GM18867 (cell line): ENCODE data around the gene SMARCA2.

Experiments
- ATAC-seq: cut with Tn5 transposase; IDR thresholded peaks from one replicate; pipeline ENCODE4 v1.9.1; 2021; ENCODE audit warnings: mild to moderate bottlenecking, moderate library complexity; ENCODE audit not compliant: unreplicated experiment

The SMARCA2 gene

GRCh38 chr9:2199999-2200796, 185.1 kb downstream of the SMARCA2 start:
- ATAC-seq, result no peak

- no peak for ATAC-seq
Observed at GRCh38 chr9:2208465-2208864, 193.3 kb downstream of the SMARCA2 start.

GRCh38 chr9:2208991-2209390, 193.8 kb downstream of the SMARCA2 start:
- ATAC-seq, result no peak

GRCh38 chr9:2209400-2209799, 194.3 kb downstream of the SMARCA2 start:
- ATAC-seq, result no peak

GRCh38 chr9:2210201-2210600, 195.1 kb downstream of the SMARCA2 start:
- ATAC-seq, result no peak

- ATAC-seq, result no peak
Observed at GRCh38 chr9:2213830-2214468, 198.8 kb downstream of the SMARCA2 start.

GRCh38 chr9:2214707-2215106, 199.6 kb downstream of the SMARCA2 start:
- ATAC-seq, result no peak

- ATAC-seq, result no peak
Observed at GRCh38 chr9:2215921-2216441, 200.8 kb downstream of the SMARCA2 start.

GRCh38 chr9:2216591-2216990, 201.4 kb downstream of the SMARCA2 start:
- ATAC-seq, result no peak

GRCh38 chr9:2217540-2217939, 202.4 kb downstream of the SMARCA2 start:
- no peak for ATAC-seq

GRCh38 chr9:2220036-2220435, 204.9 kb downstream of the SMARCA2 start:
- no peak for ATAC-seq

- no peak for ATAC-seq
Observed at GRCh38 chr9:2227144-2227867, 212.2 kb downstream of the SMARCA2 start.

GRCh38 chr9:2228132-2228531, 213.0 kb downstream of the SMARCA2 start:
- ATAC-seq, result no peak

GRCh38 chr9:2228641-2229040, 213.5 kb downstream of the SMARCA2 start:
- no peak for ATAC-seq

GRCh38 chr9:2229109-2229721, 214.1 kb downstream of the SMARCA2 start:
- ATAC-seq, result peak; percentile 60

- ATAC-seq, result no peak
Observed at GRCh38 chr9:2230362-2230761, 215.2 kb downstream of the SMARCA2 start.

- ATAC-seq, result no peak
Observed at GRCh38 chr9:2231101-2231500, 216.0 kb downstream of the SMARCA2 start.

- ATAC-seq, result no peak
Observed at GRCh38 chr9:2231829-2232228, 216.7 kb downstream of the SMARCA2 start.

GRCh38 chr9:2233274-2233673, 218.1 kb downstream of the SMARCA2 start:
- no peak for ATAC-seq

GRCh38 chr9:2234371-2234893, 219.3 kb downstream of the SMARCA2 start:
- no peak for ATAC-seq

GRCh38 chr9:2235623-2236022, 220.5 kb downstream of the SMARCA2 start:
- no peak for ATAC-seq
